ENCODE measurements around the gene USP28. TPM values are rescaled to one million over a fixed set of nuclear protein-coding genes. Genes with fewer than 3 reads are reported as not detected.

Gene USP28
- total RNA-seq, 4 donors from 2014 or later = 13.4 to 19.6 (median 14.1) TPM

DNA sequence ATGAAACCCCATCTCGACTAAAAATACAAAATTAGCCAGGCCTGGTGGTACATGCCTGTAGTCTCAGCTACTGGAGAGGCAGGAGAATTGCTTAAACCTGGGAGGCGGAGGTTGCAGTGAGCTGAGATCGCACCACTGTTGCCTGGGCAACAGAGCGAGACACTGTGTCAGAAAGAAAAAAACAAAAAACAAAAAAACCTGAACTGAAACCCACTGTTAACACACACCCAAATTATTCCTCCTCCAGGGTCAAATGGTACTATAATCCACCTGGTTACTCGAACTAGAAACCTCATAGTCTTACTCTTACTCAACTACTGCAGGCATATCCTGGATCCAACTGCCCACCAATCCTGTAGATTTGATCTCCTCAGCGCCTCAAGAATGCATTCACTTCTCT, 35.5 kb downstream of the USP28 start:
- DNase-seq (ENCODE audit: low spot score in 2 of 2) = no peak
- TF ChIP-seq, protein P1, sequence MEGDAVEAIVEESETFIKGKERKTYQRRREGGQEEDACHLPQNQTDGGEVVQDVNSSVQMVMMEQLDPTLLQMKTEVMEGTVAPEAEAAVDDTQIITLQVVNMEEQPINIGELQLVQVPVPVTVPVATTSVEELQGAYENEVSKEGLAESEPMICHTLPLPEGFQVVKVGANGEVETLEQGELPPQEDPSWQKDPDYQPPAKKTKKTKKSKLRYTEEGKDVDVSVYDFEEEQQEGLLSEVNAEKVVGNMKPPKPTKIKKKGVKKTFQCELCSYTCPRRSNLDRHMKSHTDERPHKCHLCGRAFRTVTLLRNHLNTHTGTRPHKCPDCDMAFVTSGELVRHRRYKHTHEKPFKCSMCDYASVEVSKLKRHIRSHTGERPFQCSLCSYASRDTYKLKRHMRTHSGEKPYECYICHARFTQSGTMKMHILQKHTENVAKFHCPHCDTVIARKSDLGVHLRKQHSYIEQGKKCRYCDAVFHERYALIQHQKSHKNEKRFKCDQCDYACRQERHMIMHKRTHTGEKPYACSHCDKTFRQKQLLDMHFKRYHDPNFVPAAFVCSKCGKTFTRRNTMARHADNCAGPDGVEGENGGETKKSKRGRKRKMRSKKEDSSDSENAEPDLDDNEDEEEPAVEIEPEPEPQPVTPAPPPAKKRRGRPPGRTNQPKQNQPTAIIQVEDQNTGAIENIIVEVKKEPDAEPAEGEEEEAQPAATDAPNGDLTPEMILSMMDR (IDR thresholded peaks at IDR 0.05) = no peak
- no peak for TF ChIP-seq POLR2AphosphoS5 (IDR thresholded peaks at IDR 0.05)
- TF ChIP-seq EP300 (IDR thresholded peaks at IDR 0.05) = no peak
- no peak for TF ChIP-seq POLR2A (IDR thresholded peaks at IDR 0.05)
- H3K9me3 ChIP-seq = no peaks in the 10 kb centered on the region
- H3K27me3 ChIP-seq = no peaks in the 10 kb centered on the region
- peaks cover 51% of the 10 kb centered on the region for H3K36me3 ChIP-seq
- H3K27ac ChIP-seq = no peak overlapping the region
- WGBS = 94% methylated on average over 6 of the region's 6 CpGs
- H3K4me1 ChIP-seq = no peaks in the 10 kb centered on the region
- no peak overlapping the region for H3K4me3 ChIP-seq

DNA sequence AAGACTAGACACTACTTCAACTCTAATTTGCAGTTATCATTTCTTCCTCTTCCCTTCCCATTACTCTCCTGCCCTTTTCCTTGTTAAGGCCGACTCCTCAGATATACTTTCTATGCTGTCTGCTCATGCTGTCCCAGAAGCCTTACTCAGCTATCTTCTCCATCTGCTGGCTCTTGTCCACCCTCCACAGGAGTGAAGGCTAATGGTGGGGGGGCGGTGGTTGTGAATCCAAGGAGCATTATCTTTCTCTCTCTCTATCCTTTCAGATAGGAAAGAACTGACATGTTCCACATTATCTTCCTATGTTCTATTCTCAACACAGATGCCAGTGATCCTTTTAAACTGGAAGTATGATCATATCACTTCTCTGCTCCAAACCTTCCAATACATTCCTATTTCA, 37.4 kb downstream of the USP28 start:
- TF ChIP-seq POLR2AphosphoS5 (IDR thresholded peaks at IDR 0.05) (no peak), EP300 (IDR thresholded peaks at IDR 0.05) (no peak), POLR2A (IDR thresholded peaks at IDR 0.05) (no peak)
- TF ChIP-seq, protein P1 (IDR thresholded peaks at IDR 0.05) = no peak
- Histone ChIP-seq H3K9me3 (no peaks in the 10 kb centered on the region), H3K36me3 (peaks cover 51% of the 10 kb centered on the region), H3K4me3 (no peak overlapping the region), H3K27ac (no peak overlapping the region), H3K4me1 (no peaks in the 10 kb centered on the region), H3K27me3 (no peaks in the 10 kb centered on the region)
- WGBS = 97% methylated on average over 2 of the region's 2 CpGs
- no peak for DNase-seq (ENCODE audit: low spot score in 2 of 2)

DNA sequence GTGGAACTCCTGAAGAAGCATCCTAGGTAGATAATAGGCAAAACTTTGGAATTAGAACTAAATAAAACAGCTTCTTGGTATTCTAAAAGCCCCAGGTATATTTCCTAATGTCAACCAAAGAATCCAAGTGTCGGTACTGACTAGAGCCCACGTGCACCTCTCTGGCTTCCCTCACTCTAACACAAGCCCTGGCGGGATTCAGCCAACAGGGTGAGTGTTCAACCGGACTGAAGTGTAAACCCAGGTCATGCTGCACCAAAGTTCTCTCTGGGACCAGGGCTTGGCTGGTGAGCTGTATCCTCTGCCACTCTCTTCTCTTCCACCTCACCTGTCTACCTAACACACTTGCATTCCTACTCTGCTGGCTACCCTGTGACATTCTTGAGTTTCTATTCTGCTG, 40.1 kb downstream of the USP28 start:
- H3K9me3 ChIP-seq = no peaks in the 10 kb centered on the region
- TF ChIP-seq EP300 (IDR thresholded peaks at IDR 0.05) = no peak
- TF ChIP-seq, protein P1 (IDR thresholded peaks at IDR 0.05) = no peak
- no peak overlapping the region for H3K27ac ChIP-seq
- H3K36me3 ChIP-seq = peaks cover 48% of the 10 kb centered on the region
- no peak overlapping the region for H3K4me3 ChIP-seq
- DNase-seq (ENCODE audit: low spot score in 2 of 2) = no peak
- no peaks in the 10 kb centered on the region for H3K27me3 ChIP-seq
- no peaks in the 10 kb centered on the region for H3K4me1 ChIP-seq
- 87% methylated on average over 4 of the region's 4 CpGs for WGBS

DNA sequence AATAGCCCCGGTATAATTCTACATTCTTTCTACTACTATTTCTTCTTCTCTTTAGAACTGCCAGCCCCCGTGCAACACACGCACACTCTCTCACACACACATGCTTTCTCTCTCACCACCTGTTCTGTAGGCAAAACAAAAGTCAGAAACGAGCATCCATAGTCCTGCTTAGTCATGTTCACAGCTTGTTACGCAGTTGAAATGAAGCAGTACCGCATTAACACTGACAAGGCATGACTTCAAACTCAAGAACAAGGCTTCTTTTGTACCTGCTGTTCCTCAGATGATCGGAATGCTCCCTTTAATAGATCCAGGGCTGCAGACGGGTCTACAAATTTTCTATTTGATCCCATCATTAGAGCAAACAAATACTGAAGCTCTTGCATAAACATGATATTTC, 42.2 kb downstream of the USP28 start:
- no peak overlapping the region for H3K27ac ChIP-seq
- peaks cover 47% of the 10 kb centered on the region for H3K36me3 ChIP-seq
- TF ChIP-seq EP300 (IDR thresholded peaks at IDR 0.05) (no peak), POLR2AphosphoS5 (IDR thresholded peaks at IDR 0.05) (no peak), POLR2A (IDR thresholded peaks at IDR 0.05) (no peak)
- TF ChIP-seq, protein P1 (IDR thresholded peaks at IDR 0.05) = no peak
- no peak overlapping the region for H3K4me3 ChIP-seq
- no peaks in the 10 kb centered on the region for H3K4me1 ChIP-seq
- H3K27me3 ChIP-seq = no peaks in the 10 kb centered on the region
- H3K9me3 ChIP-seq = no peaks in the 10 kb centered on the region
- 84% methylated on average over 8 of the region's 8 CpGs for WGBS
- DNase-seq (ENCODE audit: low spot score in 2 of 2) = no peak

DNA sequence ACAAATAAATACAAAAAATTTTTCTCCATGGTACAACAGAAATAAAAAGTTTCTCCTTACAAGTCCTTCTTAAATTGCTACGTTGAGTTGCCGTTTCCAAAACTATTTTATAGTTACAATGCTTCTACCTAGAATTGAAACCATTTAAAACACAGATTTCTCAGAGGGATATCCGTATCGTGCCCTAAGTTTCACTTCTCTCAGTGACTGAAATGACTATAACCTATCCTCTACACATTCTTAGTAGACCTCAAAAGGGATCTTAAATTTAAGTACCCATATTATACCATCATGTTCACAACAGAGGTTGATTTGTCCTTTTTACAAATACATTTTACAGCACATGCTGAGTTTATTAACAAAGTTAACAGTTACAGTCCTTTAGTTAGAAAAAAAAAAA, 44.1 kb downstream of the USP28 start:
- H3K36me3 ChIP-seq = peaks cover 45% of the 10 kb centered on the region

More for the DNA sequence above, 44.1 kb downstream of the USP28 start:
- H3K9me3 ChIP-seq = no peaks in the 10 kb centered on the region
- no peak for TF ChIP-seq EP300 (IDR thresholded peaks at IDR 0.05)
- no peak for TF ChIP-seq POLR2A (IDR thresholded peaks at IDR 0.05)
- TF ChIP-seq, protein P1 (IDR thresholded peaks at IDR 0.05) = no peak
- TF ChIP-seq POLR2AphosphoS5 (IDR thresholded peaks at IDR 0.05) = no peak
- 95% methylated on average over 4 of the region's 4 CpGs for WGBS
- H3K4me1 ChIP-seq = no peaks in the 10 kb centered on the region
- DNase-seq (ENCODE audit: low spot score in 2 of 2) = no peak
- no peak overlapping the region for H3K4me3 ChIP-seq
- no peak overlapping the region for H3K27ac ChIP-seq
- H3K27me3 ChIP-seq = no peaks in the 10 kb centered on the region
